ENCODE data around the gene TMEM163. TPM values are rescaled to one million over a fixed set of nuclear protein-coding genes. Genes with fewer than 3 reads are reported as not detected.

The TMEM163 gene
- total and polyA plus RNA-seq, 2 experiments from 2014 or later, result 1.1 TPM

GRCh38 chr2:134502104-134502503 lies 216.7 kb downstream of the TMEM163 start:
- 68% methylated on average over 2 of the region's 2 CpGs for WGBS (ENCODE audit: low lambda C conversion rate, missing lambda C conversion rate)
- H3K27ac ChIP-seq, result no peak overlapping the region
- H3K36me3 ChIP-seq (replicated peaks; ENCODE audit: insufficient read depth, low read depth), result no peaks in the 10 kb centered on the region
- H3K4me2 ChIP-seq, result no peak overlapping the region
- no peak overlapping the region for H3K4me3 ChIP-seq
- no peaks in the 10 kb centered on the region for H3K4me1 ChIP-seq (ENCODE audit: insufficient read depth)
- no peaks in the 10 kb centered on the region for H3K79me2 ChIP-seq
- H3K27me3 ChIP-seq, result no peaks in the 10 kb centered on the region
- H4K20me1 ChIP-seq (ENCODE audit: insufficient read depth, poor library complexity, severe bottlenecking), result no peaks in the 10 kb centered on the region
- H2AFZ ChIP-seq, result no peak overlapping the region
- no peak for DNase-seq (ENCODE audit: low spot score)
- TF ChIP-seq CTCF (IDR thresholded peaks at IDR 0.05; ENCODE audit: poor library complexity) (no peak), EZH2phosphoT487 (IDR thresholded peaks at IDR 0.05; ENCODE audit: low read depth, severe bottlenecking, unreplicated experiment) (no peak), EZH2 (IDR thresholded peaks at IDR 0.05; ENCODE audit: borderline replicate concordance) (no peak)
- H3K9me3 ChIP-seq (ENCODE audit: low read depth), result no peaks in the 10 kb centered on the region
- no peaks in the 10 kb centered on the region for H3K9me2 ChIP-seq (replicated peaks; ENCODE audit: insufficient read depth)

GRCh38 chr2:134501476-134502091 lies 217.2 kb downstream of the TMEM163 start:
- no peaks in the 10 kb centered on the region for H3K36me3 ChIP-seq (replicated peaks; ENCODE audit: insufficient read depth, low read depth)
- no peaks in the 10 kb centered on the region for H3K79me2 ChIP-seq
- no peaks in the 10 kb centered on the region for H3K9me3 ChIP-seq (ENCODE audit: low read depth)
- H2AFZ ChIP-seq, result no peak overlapping the region
- 76% methylated on average over 6 of the region's 6 CpGs for WGBS (ENCODE audit: low lambda C conversion rate, missing lambda C conversion rate)
- H4K20me1 ChIP-seq (ENCODE audit: insufficient read depth, poor library complexity, severe bottlenecking), result no peaks in the 10 kb centered on the region
- TF ChIP-seq EZH2phosphoT487 (IDR thresholded peaks at IDR 0.05; ENCODE audit: low read depth, severe bottlenecking, unreplicated experiment), result no peak
- no peak for TF ChIP-seq CTCF (IDR thresholded peaks at IDR 0.05; ENCODE audit: poor library complexity)
- no peak for TF ChIP-seq EZH2 (IDR thresholded peaks at IDR 0.05; ENCODE audit: borderline replicate concordance)
- DNase-seq (ENCODE audit: low spot score), result no peak
- no peak overlapping the region for H3K27ac ChIP-seq
- no peak overlapping the region for H3K4me3 ChIP-seq
- H3K4me2 ChIP-seq, result no peak overlapping the region
- H3K9me2 ChIP-seq (replicated peaks; ENCODE audit: insufficient read depth), result no peaks in the 10 kb centered on the region
- no peaks in the 10 kb centered on the region for H3K27me3 ChIP-seq
- no peaks in the 10 kb centered on the region for H3K4me1 ChIP-seq (ENCODE audit: insufficient read depth)

GRCh38 chr2:134500211-134500935 lies 218.4 kb downstream of the TMEM163 start:
- TF ChIP-seq EZH2phosphoT487 (IDR thresholded peaks at IDR 0.05; ENCODE audit: low read depth, severe bottlenecking, unreplicated experiment) (no peak), EZH2 (IDR thresholded peaks at IDR 0.05; ENCODE audit: borderline replicate concordance) (no peak), CTCF (IDR thresholded peaks at IDR 0.05; ENCODE audit: poor library complexity) (no peak)
- Histone ChIP-seq H3K27me3 (no peaks in the 10 kb centered on the region), H2AFZ (no peak overlapping the region), H3K9me3 (ENCODE audit: low read depth) (no peaks in the 10 kb centered on the region), H3K4me1 (ENCODE audit: insufficient read depth) (no peaks in the 10 kb centered on the region), H3K79me2 (no peaks in the 10 kb centered on the region), H3K27ac (no peak overlapping the region), H3K36me3 (replicated peaks; ENCODE audit: insufficient read depth, low read depth) (no peaks in the 10 kb centered on the region), H3K4me2 (no peak overlapping the region), H3K9me2 (replicated peaks; ENCODE audit: insufficient read depth) (no peaks in the 10 kb centered on the region), H4K20me1 (ENCODE audit: insufficient read depth, poor library complexity, severe bottlenecking) (no peaks in the 10 kb centered on the region), H3K4me3 (no peak overlapping the region)
- DNase-seq (ENCODE audit: low spot score), result peak; percentile 23
- WGBS (ENCODE audit: low lambda C conversion rate, missing lambda C conversion rate), result 38% methylated on average over 9 of the region's 9 CpGs

All from hepatocyte (in vitro differentiated cells).